NCI-H187 treated with DMSO at 0.1 percent for 48 hours (cell line): ENCODE results near the gene PSG2.
"Not testable (repeated sequence)": the region's sequence is repeated elsewhere in the genome, so short reads cannot be mapped to it uniquely, and the experiment has no call there.

Experiments used
- DNase-seq: peaks from one replicate; lab custom pipeline; 2025; lab: John Stamatoyannopoulos, UW

Gene PSG2

DNA sequence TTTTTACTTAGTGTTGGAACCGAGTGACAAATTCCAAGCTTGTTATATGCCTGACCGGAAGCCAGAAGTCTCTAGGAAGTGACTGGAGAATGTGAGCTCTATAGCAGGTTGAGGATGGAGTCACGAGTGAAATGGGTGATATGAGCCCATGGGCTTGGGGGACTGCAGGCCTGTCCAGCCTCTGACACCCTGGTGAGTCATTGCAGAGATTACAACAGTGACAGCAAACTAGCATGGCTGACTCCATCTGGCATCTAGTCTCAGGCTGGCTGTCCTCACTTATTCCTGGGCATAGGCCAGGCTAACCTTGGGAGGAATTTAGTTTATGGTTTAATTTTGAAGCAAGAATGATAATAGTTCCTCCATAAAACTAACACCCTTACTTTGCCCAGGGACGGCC is 4.6 kb downstream of the PSG2 start:
- not testable (repeated sequence) for DNase-seq

DNA sequence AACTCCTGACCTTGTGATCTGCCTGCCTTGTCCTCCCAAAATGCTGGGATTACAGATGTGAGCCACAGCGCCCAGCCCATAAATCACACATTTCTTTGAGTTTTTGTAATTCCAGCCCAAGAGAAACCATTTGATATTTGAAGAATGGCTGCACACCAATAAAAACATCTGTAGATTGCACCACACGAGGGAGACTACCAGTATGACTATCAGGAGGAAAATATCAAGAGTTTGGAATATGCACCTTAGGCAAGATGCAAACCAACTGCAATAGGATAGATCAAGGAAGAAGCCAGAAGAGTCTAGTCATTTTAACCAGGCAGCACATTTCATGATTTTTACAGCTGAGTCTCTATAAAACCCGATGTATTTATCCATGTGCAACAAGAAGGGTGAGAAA is 20.1 kb downstream of the PSG2 start:
- not testable (repeated sequence) for DNase-seq

DNA sequence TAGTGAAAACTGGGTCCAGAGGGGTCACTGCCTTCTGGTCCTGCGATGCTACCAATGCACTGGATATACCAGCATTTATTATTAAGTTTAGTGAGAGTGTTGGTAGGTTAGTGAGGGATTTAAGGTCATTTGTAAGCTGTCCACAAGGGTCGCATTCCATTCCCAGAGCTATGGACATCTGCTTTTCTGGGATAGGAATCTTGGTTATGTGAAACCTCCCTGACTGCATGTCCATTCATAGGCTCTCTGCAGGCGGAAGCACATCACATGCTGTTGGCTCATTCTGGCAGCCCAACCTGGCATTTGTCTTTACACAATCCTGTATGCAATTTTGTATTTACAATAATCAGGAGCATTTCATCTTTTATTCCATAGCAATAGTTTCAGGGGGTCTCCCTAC is 21.2 kb downstream of the PSG2 start:
- DNase-seq = not testable (repeated sequence)

DNA sequence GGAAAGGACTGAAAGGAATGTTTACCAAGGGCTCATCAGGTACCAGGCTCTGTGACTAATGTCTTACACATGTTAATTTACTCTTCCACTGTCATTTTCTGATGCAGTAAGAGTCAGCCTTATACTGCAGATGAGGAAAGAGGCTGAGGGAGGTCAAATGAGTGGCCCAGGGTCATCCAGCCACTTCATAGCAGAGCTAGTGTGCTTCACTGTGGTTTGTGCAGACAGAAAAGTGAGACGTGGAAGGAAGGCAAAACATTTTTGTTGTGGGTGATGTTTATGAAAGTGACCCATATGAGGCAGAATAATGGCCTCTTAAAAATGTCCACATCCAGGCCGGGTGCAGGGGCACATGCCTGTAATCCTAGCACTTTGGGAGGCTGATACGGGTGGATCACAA is 22.2 kb downstream of the PSG2 start:
- not testable (repeated sequence) for DNase-seq

DNA sequence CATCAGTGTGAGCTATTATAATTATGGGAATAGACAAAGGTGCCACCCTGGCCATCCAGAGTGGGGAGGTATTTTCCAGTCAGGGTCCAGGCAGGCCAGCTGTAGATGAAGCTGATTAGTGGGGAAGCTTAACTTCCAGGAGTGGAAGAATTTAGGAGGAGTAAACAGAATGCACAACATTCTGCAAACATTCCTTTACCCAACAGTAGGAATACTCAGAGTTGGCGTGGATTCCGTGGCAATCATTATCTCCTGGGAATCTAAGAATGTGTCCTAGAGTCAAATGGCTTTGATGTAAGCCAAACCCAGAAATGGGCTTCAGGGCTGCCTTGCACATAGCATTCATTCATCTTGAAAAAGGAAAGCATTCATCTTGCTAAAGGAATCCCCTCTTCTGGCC is 23.0 kb downstream of the PSG2 start:
- DNase-seq = not testable (repeated sequence)

DNA sequence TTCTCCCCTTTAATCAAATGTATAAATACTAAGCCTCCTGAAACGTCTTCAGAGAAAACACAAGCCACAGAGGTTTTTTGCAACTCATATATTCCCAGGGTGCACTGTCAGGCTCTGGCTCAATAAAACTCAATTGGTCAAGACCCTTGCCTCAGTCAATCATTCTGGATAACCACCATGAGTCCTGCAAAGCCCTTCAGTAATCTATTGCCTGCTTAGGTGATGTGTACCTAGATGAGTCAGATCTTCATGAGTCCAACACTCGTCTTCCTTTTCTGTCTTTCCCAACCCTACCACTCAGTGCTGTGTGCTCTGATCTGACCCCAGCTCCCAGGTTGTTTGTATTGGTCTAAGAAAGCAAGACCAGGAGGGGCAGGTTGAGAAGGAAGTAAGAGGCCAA is 24.1 kb downstream of the PSG2 start:
- DNase-seq = not testable (repeated sequence)

DNA sequence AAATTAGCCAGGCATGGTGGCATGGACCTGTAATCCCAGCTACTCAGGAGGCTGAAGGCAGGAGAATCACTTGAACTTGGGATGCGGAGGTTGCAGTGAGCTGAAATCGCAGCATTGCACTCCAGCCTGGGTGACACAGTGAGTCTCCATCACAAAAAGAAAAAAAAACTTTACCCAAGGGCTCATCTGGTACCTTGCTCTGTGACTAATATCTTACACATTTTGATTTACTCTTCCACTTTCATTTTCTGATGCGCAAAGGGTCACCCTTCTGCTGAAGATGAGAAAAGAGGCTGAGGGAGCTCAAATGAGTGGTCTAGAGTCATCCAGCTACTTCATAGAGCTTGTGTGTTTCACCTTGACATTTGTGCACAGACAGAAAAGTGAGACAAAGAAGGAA is 34.5 kb downstream of the PSG2 start:
- not testable (repeated sequence) for DNase-seq

DNA sequence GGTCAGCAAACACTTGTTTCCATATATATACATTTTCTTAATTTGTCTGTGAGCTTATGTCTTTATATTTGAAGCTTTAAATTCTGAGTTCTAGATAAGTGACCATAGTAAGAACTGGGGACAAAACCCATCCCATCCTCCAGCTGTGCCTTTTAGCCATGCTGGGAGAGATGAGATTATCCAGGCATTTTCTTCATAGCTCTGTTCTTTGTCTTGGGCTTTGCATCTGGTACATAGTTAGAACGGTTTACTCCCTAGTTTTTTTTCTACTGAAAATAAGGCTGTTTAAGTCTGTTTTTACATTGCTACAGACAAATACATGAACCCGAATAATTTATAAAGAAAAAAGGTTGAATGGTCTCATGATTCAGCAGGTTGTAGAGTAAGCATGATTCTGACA is 35.9 kb downstream of the PSG2 start:
- DNase-seq = not testable (repeated sequence)

DNA sequence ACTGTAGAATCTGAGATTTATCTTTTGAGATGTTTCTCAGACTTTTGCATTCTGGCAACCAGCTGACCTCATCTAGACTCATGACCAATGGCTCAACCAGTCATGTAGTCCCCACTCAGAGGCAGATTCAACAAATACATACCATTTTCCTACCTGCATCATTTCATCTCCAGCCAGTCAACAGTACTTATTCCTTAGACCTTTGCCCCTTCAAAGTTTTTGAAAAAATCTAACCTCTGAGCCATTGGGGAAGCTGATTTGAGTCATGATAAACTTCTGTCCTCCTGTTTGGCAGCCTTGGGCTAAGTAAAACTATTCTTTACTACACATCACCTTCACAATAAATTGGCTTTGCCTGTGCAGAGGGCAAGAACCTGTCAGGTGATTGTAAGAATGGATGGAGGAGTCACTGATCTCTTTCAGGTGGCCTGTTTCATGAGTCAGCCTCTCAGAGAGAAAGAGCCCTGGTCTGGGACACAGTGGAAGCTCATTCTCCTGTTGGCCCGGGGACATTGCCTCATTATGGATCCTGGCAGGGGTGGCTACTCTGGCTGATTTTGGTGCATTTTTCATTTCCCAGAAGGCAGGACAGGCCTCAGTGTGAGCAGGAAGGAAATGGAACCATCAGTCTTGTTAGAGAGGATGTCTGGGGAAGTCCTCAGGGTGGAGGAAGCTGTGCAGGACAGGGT is 38.9 kb downstream of the PSG2 start:
- not testable (repeated sequence) for DNase-seq

DNA sequence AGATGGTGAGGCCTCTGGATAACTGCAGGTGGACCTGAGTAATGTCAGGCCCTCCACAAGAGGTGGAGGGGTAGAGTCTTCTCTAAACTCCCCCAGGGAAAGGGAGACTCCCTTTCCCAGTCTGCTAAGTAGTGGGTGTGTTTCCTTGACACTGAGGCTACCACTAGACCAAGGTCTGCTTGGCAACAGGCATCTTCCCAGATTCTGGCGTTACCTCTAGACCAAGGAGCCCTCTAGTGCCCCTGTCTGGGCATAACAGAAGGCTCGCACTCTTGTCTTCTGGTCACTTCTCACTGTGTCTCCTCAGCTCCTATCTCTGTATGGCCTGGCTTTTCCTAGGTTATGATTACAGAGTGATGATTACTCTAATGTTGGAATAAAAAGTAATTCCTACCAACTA is 50.9 kb downstream of the PSG2 start:
- DNase-seq = not testable (repeated sequence)

DNA sequence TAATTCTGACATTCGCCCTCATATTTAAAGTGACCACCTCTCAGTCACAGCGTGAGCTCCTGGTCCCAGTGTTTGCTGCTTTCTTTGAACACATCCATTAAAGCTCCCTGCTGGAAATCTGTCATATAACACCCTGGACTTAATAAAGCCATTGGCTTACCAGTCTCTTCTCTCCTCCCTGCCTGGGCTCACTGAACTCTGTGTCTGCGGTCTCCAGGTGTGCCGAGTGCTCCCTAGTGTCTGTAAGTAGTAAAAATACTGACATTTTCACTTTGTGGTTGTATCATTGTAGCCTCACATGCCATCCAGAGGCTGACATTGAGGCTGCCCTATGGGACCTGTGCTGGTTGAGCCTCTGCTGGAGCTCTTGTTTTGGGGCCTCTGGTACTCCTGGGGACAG is 53.6 kb downstream of the PSG2 start:
- no peak for DNase-seq

DNA sequence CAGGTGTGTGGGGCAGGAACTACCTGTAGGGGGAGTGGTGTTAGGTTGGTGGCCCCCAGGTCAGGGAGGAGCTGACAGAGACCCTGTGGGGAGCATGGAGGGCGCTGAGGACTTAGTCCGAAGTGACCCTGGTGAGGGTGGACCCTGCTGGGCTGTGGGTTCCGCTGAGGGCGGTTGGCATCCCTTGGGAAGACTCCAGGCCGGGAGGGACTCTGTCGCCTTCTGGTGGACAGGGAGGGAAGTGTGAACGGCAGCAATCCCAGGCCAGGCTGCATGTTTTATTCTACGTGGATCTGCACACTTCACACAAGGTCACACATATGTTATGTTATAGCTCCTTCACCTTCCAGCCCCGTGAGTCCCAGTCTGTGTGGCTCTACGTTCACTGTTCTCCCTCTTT is 54.5 kb downstream of the PSG2 start:
- not testable (repeated sequence) for DNase-seq

DNA sequence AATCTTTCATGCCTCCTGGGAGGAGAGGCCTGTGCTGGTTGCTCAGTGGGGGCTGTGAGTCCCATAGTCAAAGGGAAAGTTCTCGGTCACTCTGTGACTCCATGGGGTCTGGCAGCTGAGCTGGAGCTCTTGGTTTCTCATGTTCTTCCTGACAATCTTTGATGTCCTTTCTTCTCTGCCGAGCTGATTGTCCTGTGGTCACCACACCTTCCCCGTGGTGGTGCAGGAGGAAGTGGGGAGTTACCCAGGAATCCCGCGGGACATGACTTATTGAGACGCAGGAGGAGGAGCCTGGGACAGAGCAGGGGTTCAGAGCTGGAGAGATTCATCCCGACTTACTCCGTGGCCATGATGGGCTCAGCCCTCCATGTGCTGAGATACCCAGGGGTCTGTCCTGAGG is 55.4 kb downstream of the PSG2 start:
- not testable (repeated sequence) for DNase-seq

DNA sequence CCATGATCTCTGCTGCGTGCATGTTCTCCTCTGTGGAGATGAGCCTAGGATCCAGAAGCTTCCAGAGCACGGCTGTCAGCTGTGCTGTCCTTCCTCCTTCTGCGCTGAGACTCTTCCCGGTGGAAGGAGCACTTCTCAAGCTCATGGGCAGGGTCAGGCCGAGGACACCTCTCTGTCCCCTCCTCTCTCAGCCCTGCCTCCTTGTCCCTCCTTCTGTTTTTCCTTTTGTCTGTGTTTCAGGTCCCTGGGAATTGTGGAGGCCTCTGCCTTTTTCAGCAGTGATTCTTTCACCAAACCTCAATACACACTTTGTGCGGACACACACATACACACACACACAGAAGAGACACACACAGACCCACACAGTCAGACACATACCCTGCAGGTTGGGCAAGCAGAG is 56.1 kb downstream of the PSG2 start, which contains the start of gene PSG11:
Gene PSG11, minus strand, starts transcription at position 101 of the 400 bp plus-strand sequence. Its CDS starts 97 bp downstream, at position 4.
- DNase-seq = not testable (repeated sequence)

DNA sequence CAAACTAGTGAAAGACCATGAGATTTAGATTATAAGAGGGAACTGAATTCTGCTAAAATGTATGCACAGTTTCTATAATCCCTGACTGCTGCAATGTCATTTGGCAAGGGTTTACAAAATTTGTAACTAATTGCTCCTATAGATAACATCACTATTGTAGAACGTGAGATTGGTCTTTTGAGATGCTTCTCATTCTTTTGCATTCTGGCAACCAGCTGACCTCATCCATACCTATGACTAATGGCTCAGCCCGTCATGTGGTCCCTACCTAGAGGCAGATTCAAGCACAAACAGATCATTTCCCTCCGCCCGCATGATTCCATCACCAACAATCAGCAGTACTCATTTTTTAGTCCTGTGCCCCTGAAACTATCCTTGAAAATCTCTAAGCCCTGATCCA is 60.4 kb downstream of the PSG2 start:
- not testable (repeated sequence) for DNase-seq

DNA sequence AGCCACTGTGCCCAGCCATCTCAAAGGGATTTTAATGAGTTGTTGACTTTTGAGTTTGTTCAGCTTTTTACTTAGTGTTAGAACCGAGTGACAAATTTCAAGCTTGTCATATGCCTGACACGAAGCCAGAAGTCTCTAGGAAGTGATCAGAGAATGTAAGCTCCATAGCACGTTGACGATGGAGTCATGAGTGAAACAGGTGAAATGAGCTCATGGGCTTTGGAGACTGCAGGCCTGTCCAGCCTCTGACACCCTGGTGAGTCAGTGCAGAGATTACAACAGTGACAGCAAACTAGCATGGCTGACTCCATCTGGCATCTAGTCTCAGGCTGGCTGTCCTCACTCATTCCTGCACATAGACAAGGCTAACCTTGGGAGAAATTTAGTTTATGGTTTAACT is 60.9 kb downstream of the PSG2 start:
- not testable (repeated sequence) for DNase-seq

DNA sequence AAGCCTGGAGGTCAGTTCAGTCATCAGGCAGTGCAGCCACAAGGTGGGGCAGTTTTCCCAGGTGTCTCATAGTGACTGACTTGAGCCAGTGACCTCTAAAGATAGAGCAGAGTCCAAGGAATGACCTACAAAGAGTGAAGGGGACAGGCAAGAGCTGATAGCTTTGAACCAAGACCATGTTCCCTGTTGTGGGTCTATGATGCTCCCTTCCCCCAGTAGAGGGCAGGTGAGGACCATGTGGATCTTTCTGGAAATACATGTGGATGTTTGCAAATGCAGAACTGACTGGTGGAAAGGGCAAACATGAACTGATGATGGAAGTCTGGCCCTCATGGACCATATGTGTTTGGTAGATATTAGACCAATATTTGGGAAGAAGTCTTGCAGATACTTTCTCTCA is 62.9 kb downstream of the PSG2 start:
- DNase-seq = not testable (repeated sequence)
